SU-DHL-6 (cell line): Measurements from ENCODE around the gene ME3.

ENCODE experiments used
- CTCF ChIP-seq: fragments of 200-600 bp; sonication (generic); IDR thresholded peaks from one replicate; pipeline ENCODE4 v1.5.1; 2017; ENCODE audit warnings: antibody characterized with exemption, mild to moderate bottlenecking, low read length, moderate library complexity; ENCODE audit not compliant: insufficient read depth, poor library complexity, severe bottlenecking
- EZH2phosphoT487 ChIP-seq: fragments of 200-600 bp; sonication (generic), shearing (Covaris generic); conservative IDR thresholded peaks from 2 replicates; pipeline ENCODE4 v1.6.1; 2018; ENCODE audit warnings: mild to moderate bottlenecking, antibody characterized with exemption, low read length, moderate library complexity, mixed read lengths

GRCh38 chr11:86514453-86514852, 158.0 kb downstream of the ME3 start:
- TF ChIP-seq CTCF (no peak), EZH2phosphoT487 (no peak)
